Measurements from ENCODE around the gene DAZAP1. TPM values are rescaled to one million over a fixed set of nuclear protein-coding genes. Genes with fewer than 3 reads are reported as not detected.

DAZAP1 gene
- total RNA-seq, 1 experiment from 2014 or later, result 360 TPM

DNA sequence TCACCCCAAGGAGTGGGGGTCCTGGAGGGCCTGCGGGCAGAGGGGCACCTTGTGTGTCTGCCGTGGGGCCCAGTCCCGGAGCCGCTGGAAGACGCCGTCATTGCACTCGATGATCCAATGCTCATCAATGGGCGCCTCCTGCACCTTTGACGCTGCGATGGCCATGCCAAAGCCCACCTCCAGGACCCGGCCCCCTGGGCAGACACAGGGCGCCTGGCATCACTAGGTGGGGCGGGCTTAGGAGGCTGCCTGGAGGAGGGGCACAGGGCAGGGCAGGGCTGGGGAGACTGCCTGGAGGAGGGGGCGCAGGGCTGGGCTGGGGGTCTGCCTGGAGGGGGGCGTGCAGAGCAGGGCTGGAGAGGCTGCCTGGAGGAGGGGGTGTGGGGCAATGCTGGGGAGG is 7.6 kb upstream of the DAZAP1 start:
- POLR2A ChIA-PET, result no interaction called here
- H3K4me3 Mint-ChIP-seq, result no peak overlapping the region
- TF ChIP-seq ZNF396 (CRISPR knock-in tag; IDR thresholded peaks at IDR 0.05; ENCODE audit: borderline replicate concordance), result no peak
- TF ChIP-seq NFE2L1 (CRISPR knock-in tag; IDR thresholded peaks at IDR 0.05), result no peak
- TF ChIP-seq, protein P1, sequence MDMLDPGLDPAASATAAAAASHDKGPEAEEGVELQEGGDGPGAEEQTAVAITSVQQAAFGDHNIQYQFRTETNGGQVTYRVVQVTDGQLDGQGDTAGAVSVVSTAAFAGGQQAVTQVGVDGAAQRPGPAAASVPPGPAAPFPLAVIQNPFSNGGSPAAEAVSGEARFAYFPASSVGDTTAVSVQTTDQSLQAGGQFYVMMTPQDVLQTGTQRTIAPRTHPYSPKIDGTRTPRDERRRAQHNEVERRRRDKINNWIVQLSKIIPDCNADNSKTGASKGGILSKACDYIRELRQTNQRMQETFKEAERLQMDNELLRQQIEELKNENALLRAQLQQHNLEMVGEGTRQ (CRISPR knock-in tag; IDR thresholded peaks at IDR 0.05), result no peak
- TF ChIP-seq, protein P2, sequence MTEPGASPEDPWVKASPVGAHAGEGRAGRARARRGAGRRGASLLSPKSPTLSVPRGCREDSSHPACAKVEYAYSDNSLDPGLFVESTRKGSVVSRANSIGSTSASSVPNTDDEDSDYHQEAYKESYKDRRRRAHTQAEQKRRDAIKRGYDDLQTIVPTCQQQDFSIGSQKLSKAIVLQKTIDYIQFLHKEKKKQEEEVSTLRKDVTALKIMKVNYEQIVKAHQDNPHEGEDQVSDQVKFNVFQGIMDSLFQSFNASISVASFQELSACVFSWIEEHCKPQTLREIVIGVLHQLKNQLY (CRISPR knock-in tag; IDR thresholded peaks at IDR 0.05), result no peak
- TF ChIP-seq TP53 (CRISPR knock-in tag; IDR thresholded peaks at IDR 0.05), result no peak
- TF ChIP-seq, protein P3, sequence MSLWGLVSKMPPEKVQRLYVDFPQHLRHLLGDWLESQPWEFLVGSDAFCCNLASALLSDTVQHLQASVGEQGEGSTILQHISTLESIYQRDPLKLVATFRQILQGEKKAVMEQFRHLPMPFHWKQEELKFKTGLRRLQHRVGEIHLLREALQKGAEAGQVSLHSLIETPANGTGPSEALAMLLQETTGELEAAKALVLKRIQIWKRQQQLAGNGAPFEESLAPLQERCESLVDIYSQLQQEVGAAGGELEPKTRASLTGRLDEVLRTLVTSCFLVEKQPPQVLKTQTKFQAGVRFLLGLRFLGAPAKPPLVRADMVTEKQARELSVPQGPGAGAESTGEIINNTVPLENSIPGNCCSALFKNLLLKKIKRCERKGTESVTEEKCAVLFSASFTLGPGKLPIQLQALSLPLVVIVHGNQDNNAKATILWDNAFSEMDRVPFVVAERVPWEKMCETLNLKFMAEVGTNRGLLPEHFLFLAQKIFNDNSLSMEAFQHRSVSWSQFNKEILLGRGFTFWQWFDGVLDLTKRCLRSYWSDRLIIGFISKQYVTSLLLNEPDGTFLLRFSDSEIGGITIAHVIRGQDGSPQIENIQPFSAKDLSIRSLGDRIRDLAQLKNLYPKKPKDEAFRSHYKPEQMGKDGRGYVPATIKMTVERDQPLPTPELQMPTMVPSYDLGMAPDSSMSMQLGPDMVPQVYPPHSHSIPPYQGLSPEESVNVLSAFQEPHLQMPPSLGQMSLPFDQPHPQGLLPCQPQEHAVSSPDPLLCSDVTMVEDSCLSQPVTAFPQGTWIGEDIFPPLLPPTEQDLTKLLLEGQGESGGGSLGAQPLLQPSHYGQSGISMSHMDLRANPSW (CRISPR knock-in tag; conservative IDR thresholded peaks at IDR 0.05; ENCODE audit: low read depth), result no peak
- no peak for TF ChIP-seq RORB (CRISPR knock-in tag; IDR thresholded peaks at IDR 0.05)
- no peak for TF ChIP-seq ATF1 (CRISPR knock-in tag; IDR thresholded peaks at IDR 0.05)
- no peak for TF ChIP-seq JAZF1 (CRISPR knock-in tag; IDR thresholded peaks at IDR 0.05)
- TF ChIP-seq, protein P4, sequence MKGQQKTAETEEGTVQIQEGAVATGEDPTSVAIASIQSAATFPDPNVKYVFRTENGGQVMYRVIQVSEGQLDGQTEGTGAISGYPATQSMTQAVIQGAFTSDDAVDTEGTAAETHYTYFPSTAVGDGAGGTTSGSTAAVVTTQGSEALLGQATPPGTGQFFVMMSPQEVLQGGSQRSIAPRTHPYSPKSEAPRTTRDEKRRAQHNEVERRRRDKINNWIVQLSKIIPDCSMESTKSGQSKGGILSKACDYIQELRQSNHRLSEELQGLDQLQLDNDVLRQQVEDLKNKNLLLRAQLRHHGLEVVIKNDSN (CRISPR knock-in tag; IDR thresholded peaks at IDR 0.05), result no peak
- DNase-seq (ENCODE audit: low spot score), result no peak
- H3K27ac Mint-ChIP-seq, result no peak overlapping the region
- H3K9me3 Mint-ChIP-seq, result no peaks in the 10 kb centered on the region
- H3K4me1 Mint-ChIP-seq, result peaks cover 7% of the 10 kb centered on the region
- peaks cover 2% of the 10 kb centered on the region; the same call in 1 of the 2 replicates for H3K36me3 Mint-ChIP-seq
- no peak for ATAC-seq
- peaks cover 6% of the 10 kb centered on the region; the same call in 1 of the 2 replicates for H3K27me3 Mint-ChIP-seq (ENCODE audit: low read depth)
- CTCF ChIA-PET, result no interaction called here

DNA sequence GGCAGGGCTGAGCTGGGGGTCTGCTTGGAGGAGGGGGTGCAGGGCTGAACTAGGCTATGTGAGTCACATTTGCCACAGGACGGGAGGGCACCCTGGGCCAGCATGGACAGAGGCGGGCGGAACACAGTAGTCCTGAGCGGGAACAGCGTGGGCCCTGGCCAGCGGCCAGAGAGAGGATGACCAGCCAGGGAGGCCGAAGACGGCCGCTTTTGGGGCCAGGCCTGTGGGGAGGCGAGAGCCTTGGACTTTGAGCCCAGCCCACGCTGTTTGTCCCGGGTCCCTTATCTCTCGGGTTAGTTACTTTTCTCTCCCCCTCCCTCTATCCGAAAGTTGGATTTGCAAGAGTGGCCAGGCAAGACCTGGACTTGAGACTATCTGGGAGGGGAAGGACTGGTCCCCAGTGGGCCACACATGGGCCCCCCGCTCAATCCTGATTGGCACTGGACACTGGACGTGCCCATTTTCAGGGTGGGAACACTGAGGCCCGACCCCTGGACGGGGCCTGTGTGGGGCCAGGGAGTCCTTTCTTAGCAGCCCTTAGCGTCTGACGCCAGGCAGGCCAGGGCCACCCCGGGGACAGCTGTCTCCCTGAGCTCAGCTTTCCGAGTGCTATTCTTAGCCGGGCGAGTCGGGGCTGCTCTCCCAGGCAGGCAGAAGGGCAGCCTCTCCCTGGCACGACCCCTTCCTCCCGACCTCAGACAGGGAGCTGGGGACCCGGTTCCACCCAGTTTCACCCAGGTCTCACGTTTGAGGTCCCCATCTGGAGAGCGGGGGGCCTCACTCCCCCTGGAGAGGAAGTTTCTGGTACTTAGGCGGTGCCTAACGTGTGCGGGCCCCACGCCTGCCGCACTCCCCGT is 6.9 kb upstream of the DAZAP1 start:
- Mint-ChIP-seq H3K4me1 (peaks cover 7% of the 10 kb centered on the region), H3K9me3 (no peaks in the 10 kb centered on the region), H3K27ac (no peak overlapping the region), H3K27me3 (ENCODE audit: low read depth) (peaks cover 6% of the 10 kb centered on the region; the same call in 1 of the 2 replicates), H3K36me3 (peaks cover 2% of the 10 kb centered on the region; the same call in 1 of the 2 replicates), H3K4me3 (peak overlapping the region; percentile 65)
- no peak for DNase-seq (ENCODE audit: low spot score)
- ChIA-PET CTCF (interaction anchor here (1.1 kb wide), 1 partner anchor 87 kb away, joined by 3 read pairs; no protein-coding TSS in a partner anchor), POLR2A (no interaction called here)
- ATAC-seq, result peak; percentile 5; the same call in 1 of the 2 replicates
- TF ChIP-seq ZNF121 (CRISPR knock-in tag; IDR thresholded peaks at IDR 0.05), result peak; percentile 84
- 0 out of 2 replicates have a peak, but pooled peaks have one; percentile 18 for TF ChIP-seq KAT7 (CRISPR knock-in tag; IDR thresholded peaks at IDR 0.05; ENCODE audit: borderline replicate concordance)
- TF ChIP-seq GABPB1 (CRISPR knock-in tag; IDR thresholded peaks at IDR 0.05), result peak; percentile 60
- peak; percentile 96 for TF ChIP-seq GTF2I (CRISPR knock-in tag; conservative IDR thresholded peaks at IDR 0.05)
- no peak for TF ChIP-seq MXD4 (CRISPR knock-in tag; IDR thresholded peaks at IDR 0.05; ENCODE audit: borderline replicate concordance)

DNA sequence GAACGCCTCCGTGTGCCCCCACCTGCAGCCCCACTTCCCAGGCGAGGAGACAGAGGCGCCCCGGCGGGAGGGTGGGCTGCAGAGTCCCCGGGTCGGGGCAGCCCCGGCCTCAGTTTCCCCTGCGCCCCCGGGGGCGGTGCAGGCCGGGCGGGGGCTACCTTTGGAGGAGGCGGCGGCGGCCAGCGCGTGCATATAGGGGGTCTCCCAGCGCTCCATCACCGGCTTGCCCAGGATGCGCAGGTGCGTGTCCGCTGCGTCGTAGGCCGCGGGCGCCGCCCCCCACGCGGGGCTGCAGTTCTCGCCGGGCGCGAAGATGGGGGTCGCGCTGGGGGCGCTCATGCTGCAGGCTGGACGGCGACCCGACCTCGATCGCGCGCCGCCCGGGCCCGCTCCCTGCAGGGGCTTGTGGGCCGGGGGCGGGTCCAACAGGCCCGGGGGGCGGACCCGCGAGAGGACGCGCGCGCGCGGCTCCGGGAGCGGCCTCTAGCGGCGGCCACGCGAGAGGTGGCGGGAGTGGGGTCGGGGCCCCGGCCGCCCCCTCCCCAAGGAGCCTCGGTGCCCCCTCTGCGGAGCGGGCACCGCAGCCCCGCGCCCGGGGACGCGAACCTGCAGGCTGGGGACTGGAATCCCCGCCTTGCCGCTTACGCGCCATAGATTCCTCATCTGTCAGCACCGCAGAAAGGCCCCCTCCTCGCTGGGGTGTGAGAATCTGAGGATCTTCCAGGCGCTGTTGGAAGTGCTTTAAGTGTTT is 6.1 kb upstream of the DAZAP1 start, which contains the start of gene GAMT:
TSS of gene GAMT (minus strand) at position 405 of the 751 bp plus-strand sequence. CDS start at position 339, 66 bp downstream.
- ATAC-seq (peak; percentile 62), DNase-seq (ENCODE audit: low spot score) (peak; percentile 51)
- no peaks in the 10 kb centered on the region for H3K9me3 Mint-ChIP-seq
- H3K27ac Mint-ChIP-seq, result no peak within 1 kb of the TSS
- H3K27me3 Mint-ChIP-seq (ENCODE audit: low read depth), result peaks cover 6% of the 10 kb centered on the region; the same call in 1 of the 2 replicates
- POLR2A ChIA-PET, result no interaction called here
- H3K36me3 Mint-ChIP-seq, result peaks cover 2% of the 10 kb centered on the region; the same call in 1 of the 2 replicates
- CTCF ChIA-PET, result interaction anchor here (1.1 kb wide), 1 partner anchor 87 kb away, joined by 3 read pairs; no protein-coding TSS in a partner anchor
- peak within 1 kb of the TSS; percentile 65 for H3K4me3 Mint-ChIP-seq
- peaks cover 8% of the 10 kb centered on the region for H3K4me1 Mint-ChIP-seq
- TF ChIP-seq, protein P5, sequence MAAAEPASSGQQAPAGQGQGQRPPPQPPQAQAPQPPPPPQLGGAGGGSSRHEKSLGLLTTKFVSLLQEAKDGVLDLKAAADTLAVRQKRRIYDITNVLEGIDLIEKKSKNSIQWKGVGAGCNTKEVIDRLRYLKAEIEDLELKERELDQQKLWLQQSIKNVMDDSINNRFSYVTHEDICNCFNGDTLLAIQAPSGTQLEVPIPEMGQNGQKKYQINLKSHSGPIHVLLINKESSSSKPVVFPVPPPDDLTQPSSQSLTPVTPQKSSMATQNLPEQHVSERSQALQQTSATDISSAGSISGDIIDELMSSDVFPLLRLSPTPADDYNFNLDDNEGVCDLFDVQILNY (CRISPR knock-in tag; IDR thresholded peaks at IDR 0.05), result 0 out of 2 replicates have a peak, but pooled peaks have one; percentile 17
- TF ChIP-seq TCF7 (CRISPR knock-in tag; IDR thresholded peaks at IDR 0.05; ENCODE audit: low read depth) (0 out of 2 replicates have a peak, but pooled peaks have one; percentile 68), FOXP1 (CRISPR knock-in tag; IDR thresholded peaks at IDR 0.05; ENCODE audit: borderline replicate concordance) (0 out of 2 replicates have a peak, but pooled peaks have one; percentile 48), SP1 (CRISPR knock-in tag; conservative IDR thresholded peaks at IDR 0.05) (0 out of 2 replicates have a peak, but pooled peaks have one; percentile 58), EMX1 (CRISPR knock-in tag; IDR thresholded peaks at IDR 0.05) (no peak), ELF4 (CRISPR knock-in tag; IDR thresholded peaks at IDR 0.05; ENCODE audit: low read depth) (no peak), ETV6 (CRISPR knock-in tag; IDR thresholded peaks at IDR 0.05) (0 out of 2 replicates have a peak, but pooled peaks have one; percentile 28), FOXK1 (CRISPR knock-in tag; IDR thresholded peaks at IDR 0.05) (peak; percentile 51), ATF1 (CRISPR knock-in tag; IDR thresholded peaks at IDR 0.05) (0 out of 2 replicates have a peak, but pooled peaks have one; percentile 31)
